Stimulated activated CD8-positive, alpha-beta memory T cell treated with anti-CD3 and anti-CD28 coated beads, Interleukin-4, amount 100 ng/mL, for 4 hours (primary cell): ENCODE measurements around the gene SRCIN1.
A peak's percentile ranks its signal among the peaks of the same experiment; 100 is the strongest.

Experiments used
- DNase-seq, 2 donors: peaks; one replicate each; pipeline ENCODE4 v3.0.0-alpha.2; 2020; ENCODE audit warnings: low read depth in 2 of 2, low spot score in 1 of 2

SRCIN1 gene

DNA sequence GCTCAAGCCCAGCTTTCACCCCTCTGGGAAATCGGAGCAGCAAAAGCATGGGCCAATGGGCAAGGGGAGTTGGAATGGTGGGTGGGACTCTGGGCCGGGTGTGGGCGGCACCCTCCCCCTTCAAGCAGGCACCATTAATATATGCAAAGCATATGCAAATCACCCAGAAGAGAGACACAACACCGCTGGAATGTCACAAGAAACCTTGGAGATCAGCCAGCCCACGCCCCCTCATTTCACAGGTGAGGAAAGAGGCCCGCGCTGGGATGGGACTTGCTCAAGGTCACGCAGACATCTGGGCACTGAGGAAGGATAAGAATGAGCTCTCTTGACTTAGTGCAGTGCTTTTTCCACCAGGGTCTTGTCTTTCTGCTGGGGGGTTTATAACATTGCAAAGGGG lies 4.8 kb downstream of the SRCIN1 start:
- no peak for DNase-seq

- no peak for DNase-seq
Measured at GRCh38 chr17:38600416-38600815, 5.3 kb downstream of the SRCIN1 start.

GRCh38 chr17:38599398-38599856 lies 6.3 kb downstream of the SRCIN1 start:
- no peak for DNase-seq

DNA sequence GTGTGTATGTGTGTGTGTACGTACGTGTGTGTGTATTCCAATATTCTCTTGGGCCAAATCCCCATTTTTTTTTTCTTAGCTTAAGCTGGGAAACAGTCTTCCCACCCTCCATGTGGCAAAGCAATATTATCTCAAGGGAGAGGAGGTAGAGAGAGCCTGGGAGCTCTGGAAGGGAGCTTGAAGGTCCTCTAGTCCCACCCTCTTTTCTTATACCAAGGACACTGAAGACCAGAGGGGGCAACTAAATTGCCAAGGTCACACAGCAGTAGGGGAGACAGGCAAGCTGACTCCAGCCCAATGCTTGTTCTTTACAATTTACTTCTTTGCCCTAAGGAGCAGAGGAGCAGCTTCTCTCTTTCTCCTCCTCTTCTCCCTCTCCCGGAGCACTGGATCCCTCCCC lies 6.8 kb downstream of the SRCIN1 start:
- no peak for DNase-seq

- DNase-seq = no peak
Measured at GRCh38 chr17:38598536-38598935, 7.2 kb downstream of the SRCIN1 start.

DNA sequence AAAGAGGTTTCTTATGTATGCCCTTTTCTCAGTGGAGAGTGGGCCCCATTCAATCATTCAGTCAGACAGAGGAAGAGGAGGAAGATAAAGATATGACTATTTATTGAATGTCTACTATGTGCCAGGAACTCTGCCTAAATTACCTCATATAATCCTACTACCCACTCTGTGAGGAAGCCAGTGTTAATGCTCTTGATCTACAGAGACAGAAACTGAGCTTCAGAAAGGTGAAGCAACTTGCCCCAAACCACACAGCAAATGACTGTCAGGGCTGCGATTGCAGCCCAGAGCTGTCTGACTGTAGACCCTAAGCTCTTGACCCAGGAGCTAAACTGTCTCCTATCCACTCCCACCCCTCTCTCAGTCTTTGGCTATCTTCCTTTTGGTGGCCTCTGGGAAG lies 8.4 kb downstream of the SRCIN1 start:
- DNase-seq = no peak

DNA sequence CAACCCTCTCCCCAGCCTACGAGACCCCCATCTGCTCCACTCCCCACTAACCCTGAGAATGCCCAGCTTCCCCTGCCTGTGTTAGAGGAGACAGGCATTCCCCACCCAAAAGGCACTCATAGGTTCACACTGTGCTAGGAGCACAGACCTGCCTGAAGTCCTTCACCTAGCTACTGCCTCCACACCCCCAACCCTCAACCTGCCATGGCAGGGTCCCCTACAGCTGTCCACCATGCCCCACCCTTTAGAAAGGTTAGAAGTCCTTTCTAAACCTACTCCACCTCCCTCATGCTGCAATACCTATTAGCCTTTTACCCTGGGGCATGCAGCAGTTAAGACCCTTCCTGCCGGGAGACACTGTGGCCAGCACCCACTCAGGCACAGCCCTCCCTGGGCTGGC lies 9.1 kb downstream of the SRCIN1 start:
- no peak for DNase-seq

- DNase-seq = no peak
Measured at GRCh38 chr17:38595892-38596291, 9.9 kb downstream of the SRCIN1 start.

GRCh38 chr17:38594152-38594551 lies 11.6 kb downstream of the SRCIN1 start:
- DNase-seq = no peak

DNA sequence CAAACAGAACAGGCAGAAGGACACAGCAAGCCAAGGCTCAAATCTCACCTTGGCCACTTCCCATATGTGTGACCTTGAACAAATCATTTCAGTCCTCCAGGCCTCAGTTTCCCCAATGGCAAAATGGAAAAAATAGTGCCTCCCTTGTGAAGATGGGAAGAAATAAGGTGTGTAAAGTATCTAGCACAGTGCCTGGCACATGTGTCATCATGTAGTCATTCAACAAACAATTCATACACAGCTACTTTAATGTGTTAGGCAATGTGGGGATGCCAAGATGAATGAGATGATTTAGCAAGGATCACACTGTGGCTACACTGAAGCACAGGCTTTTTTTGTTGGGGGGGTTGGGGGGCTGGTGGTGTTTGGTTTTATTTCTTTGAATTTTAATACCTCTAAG lies 13.3 kb downstream of the SRCIN1 start:
- no peak for DNase-seq

DNA sequence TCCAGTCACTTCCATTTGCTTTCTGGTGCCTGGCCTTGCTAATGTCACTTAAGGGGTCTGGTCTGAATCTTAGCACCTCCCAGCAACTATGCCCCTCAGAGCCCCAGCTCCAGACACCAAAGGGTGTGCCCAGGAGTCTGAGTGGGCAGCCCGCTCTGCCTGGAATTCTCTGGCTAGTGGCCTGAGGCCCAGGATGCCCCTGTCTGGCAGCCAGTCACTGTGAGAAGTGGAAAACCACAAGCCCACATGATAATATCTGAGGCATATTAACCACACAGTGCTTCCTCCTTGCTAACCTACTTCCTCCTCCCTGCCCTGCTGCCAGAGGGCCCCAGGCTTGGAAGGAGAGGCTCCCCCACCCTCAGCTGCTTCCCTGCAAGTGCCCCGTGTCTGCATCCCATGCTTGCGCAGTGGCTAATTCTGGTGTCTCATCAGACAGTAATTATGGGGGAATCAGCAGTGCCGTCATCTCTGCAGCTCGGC lies 14.0 kb downstream of the SRCIN1 start:
- no peak for DNase-seq

GRCh38 chr17:38590988-38591758 lies 14.6 kb downstream of the SRCIN1 start:
- DNase-seq = no peak

DNA sequence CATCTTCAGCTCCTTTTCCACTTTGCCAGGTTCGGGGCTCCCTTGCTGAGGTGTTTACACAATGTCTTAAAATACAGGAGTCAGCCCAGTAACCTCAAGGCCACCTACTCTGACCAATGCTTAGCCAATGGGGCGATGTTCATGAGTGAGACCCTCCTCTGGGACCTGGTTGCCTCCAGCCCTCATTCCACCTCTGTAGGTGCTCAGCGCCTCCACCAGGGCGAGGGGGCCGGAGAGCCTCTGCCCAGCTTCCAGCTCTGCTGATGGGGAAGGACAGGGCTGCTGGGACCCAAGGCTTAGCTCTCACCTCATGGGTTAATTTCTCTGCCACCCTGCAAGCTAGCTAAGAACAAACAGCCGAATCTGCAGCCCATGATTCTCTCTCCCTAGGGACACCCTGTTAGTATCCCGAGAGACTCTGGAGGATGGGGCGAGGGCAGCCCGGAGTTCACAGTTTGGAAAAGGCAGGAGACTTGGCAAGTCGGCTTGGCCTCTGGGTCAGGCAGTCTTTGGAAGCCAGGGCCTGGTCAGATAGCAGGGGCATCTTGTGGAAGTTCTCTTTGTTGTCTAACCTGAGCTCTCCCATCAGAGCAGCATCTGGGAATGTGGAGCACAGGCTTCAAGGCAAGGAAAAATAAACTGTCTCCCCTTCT lies 16.2 kb downstream of the SRCIN1 start:
- DNase-seq = no peak

DNA sequence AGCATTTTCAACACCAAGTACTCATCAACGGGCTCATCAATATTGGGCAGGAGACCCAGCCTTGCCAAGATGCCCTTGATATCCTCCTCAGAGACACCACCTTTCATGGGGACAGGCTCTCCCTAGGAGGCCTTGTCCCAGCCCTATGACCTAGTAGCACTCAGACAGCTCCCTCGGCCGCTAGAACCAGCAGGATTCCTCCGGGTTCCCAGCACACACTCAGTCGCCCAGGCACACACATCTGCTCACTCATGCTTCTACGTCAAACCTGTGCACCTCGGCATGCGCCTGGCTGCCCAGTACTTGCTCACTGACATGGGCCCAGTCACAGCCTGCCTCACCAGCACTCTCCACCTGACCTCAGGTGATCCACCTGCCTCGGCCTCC lies 17.0 kb downstream of the SRCIN1 start:
- DNase-seq = no peak

DNA sequence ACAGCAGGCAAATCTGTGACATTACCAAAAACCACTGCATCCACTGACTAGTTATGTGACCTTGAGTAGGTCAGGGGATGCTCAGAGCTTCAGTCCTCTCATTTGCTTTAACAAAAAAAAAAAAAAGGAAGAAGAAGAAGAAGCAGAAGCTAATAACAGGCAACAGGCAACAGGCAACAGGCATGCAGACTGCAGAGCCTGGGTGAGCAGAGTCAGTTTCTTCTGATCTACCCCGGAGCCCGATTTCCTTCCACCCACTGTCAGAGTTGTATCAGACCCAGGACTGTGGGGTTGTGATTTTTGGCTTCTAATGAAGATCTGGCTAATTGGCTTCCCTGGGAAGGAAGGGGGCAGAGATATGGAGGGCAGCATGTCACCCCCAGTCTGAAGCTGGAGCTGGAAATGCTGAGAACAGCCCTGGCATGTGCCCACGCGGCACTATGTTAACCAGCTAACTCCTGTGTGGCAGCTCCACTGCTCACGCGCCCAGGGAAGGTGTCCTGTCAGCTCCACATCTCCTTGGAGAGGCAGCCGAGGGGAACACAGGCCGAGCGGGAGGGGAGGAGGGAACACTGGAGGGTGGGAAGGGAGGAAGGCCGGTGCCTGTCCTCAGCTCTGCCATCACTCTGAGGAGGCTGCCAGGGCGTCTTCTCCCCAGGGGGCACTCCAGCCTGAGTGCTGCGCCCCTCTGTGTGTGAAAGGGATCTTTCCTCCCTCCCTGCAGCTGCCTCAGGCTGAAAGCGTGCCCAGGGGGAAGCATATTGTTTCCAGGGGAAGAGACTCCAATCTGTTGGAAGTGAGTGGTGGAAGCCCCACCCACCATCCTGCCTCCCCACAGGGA lies 17.6 kb downstream of the SRCIN1 start:
- DNase-seq = no peak

DNA sequence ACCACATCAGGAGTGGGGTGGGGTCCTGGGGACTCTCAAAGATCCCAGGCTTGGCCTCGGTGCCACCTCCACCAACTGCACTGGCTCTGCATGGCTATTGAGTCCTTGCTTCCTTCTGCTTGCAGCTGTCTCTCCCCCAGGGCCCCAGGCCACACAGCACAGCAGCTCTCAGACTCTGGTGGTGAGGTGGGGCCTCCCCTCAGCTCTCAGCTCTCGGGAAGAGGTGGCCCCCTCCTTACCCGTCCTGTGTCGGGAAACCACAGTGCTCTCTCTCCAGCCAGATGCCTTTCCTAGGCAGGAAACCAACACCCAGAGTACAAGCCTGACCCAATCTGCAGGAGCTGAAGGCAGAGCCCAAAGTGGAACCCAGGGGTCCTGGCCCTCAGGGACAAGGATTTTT lies 18.5 kb downstream of the SRCIN1 start:
- no peak for DNase-seq

GRCh38 chr17:38586788-38587187 lies 19.0 kb downstream of the SRCIN1 start:
- DNase-seq = no peak

DNA sequence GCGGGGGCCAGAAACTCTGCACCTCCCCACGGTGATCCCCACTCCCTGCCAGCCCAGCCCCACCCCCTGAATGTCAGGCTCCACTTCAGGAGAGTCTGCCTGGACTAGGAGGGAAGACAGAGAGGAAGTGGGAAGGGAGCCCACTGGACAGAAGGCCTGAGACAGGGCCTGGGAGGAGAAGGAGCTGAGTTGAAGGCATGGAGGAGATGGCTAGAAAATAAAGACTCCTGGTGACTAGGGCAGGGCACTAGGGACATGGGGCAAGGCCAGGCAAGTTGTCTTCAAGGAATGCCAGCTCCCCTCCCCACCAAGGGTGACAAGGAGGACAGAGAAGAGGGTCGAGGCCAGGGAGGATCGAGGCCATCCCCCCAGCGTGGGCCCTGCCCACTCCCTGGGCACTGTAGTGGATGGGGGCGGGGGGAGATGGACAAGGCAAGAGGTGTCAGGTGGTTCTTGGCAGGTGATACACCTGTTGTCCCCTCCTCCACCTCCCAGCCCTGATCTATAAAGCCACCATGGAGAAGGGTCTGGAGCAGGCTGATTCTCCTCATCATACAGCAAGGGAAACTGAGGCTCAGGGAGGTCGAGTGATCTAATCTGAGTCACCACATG lies 19.7 kb downstream of the SRCIN1 start:
- DNase-seq = no peak

- no peak for DNase-seq
Measured at GRCh38 chr17:38585056-38585917, 20.5 kb downstream of the SRCIN1 start.

GRCh38 chr17:38584350-38584925 lies 21.3 kb downstream of the SRCIN1 start:
- peak in 1 of 2 donors; percentile 21 for DNase-seq
